HG03442 (cell line): ENCODE results near the gene PDCD7.
"Not testable (repeated sequence)": the region's sequence is repeated elsewhere in the genome, so short reads cannot be mapped to it uniquely, and the experiment has no call there.

ENCODE experiments used
- ATAC-seq: cut with Tn5 transposase; IDR thresholded peaks from one replicate; pipeline ENCODE4 v1.9.1; 2021; ENCODE audit warnings: mild to moderate bottlenecking, moderate library complexity; ENCODE audit not compliant: unreplicated experiment

Gene PDCD7

DNA sequence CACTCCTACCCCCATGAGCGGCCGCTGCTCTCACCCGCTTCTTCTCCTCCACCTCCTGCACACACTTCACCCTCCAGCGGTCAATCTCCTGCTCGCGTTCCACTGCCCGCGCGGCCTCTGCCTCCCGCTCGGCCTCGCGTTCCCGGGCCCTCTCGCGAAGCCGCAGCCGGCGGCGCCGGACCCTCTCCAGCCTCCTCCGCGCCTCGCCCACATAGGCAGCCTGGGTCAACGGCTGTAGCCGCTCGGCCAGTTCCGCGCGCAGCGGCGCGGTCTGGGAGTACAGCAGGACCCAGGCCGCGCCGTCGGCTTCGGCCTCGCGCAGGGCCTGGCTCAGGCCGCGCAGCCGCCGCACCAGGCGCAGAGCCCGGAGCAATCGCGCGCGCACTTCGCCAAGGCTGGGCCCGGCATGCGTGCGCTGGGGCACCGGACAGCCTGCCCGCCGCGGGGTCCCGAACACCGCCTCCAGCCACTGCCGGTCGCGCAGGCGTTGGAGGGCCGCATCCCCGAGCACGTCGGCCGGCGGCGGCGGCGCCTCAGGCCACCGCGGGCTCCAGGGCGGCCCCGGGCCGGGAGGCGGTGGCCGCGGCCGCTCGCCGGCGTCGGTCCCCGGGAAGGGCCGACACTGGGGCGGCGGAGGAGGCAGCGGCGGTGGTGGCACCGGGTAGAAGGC lies 595 bp downstream of the PDCD7 start:
- ATAC-seq: peak; percentile 34

DNA sequence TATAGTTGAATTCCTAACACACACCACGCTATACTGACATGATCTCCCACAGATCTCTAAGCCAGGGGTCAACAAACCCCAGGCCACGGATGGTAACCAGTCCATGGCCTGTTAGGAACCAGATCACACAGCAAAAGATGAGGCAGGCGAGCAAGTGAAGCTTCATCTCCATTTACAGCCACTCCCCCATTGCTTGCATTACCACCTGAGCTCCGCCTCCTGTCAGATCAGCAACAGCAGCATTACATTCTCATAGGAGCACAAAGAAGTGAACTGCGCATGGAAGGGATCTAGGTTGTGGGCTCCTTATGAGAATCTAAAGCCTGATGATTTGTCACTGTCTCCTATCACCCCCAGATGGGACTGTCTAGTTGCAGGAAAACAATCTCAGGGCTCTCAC lies 2.7 kb downstream of the PDCD7 start:
- ATAC-seq: no peak

DNA sequence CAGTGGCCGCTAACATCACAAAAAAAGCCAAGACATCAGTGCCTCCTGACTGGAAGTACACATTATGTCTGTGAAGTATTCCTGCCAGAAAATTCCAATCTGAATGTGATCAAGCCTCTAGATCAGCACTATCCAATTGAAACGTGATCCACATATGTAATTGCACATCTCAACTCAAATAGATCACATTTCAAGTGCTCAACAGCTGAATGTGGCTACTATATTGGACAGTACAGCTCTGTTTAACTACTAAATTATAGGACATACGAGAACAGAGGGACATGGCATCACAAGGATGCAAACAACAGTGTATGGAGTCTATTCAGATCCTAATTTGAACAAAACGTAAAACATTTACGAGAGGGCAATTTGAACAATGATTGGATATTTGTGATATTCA lies 18.1 kb downstream of the PDCD7 start:
- no peak for ATAC-seq

DNA sequence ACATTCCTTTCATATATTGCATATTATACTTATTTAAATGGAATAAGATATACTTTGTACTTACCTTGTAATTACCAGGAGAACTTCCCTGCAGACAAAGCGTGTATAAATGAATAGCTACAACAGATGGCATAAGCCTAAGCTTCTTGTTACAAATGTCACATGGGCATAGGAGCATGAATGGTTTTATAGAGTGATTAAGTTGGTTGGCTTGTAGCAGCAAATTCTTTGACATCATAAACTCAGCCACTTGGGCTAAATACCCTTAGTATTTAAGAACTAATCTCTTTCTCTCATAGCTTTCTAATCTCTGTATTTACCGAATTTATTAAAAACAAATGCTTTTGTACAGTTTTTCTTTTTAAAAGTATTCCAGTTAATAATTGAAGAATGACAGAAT lies 18.5 kb downstream of the PDCD7 start, which contains the start of gene UBAP1L:
Gene UBAP1L (minus strand): TSS at position 115 of the 400 bp plus-strand sequence. CDS start 8,985 bp downstream, outside the sequence.
- no peak for ATAC-seq

DNA sequence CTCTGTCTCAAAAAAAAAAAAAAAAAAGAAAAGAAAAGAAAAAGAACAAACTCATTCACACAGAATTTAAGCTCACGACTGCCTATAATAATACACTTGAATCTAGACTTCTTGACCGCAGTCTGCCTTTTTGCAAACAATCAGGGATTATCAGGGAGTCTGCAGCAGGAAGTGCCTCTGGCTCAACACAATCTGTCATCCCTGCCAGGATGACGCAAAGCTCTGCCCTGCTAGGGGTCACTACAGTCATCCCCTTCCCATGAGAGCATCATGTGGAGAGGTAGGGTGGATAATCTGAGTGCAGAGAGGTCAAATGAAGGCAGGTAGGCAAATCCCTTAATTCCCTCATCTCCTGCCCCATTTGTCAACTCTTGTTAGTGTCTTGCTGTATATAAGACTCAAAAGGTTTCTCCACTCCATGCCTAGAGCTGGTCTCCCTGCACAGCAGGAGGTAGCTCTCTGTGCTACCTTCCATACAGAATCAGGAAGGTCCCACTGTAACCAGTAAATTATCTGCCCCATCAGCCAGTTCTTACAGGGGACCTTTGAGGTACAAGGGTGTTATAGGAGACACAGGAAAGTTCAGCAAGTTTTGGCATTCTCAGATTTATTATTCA lies 22.8 kb downstream of the PDCD7 start:
- ATAC-seq: no peak

DNA sequence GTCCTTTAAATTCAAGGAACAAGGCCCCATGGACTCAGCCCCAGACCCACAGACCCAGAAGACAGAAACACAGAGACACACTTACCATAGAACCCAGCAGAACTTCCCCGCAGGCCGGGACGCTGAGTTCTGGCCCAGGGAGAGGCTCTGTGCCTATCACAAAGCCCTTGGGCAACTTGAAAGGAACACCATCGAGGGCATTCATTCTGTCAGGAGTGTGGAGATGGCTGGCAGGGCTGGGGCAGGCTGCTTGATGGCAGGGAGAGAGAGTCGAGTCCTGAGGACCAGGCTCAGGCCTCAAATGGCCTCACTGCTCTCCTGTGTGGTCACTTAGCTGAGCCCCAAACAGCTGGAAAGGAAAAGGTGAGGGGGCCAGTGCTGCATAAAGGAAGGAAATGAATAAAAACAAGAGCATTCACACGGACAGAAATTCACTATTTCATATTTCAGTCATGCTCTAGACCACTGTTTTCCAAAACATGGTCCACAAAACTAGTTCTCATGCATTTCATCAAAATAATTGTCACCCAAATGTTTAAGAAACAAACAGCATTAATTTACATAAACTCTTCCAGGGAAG lies 27.5 kb downstream of the PDCD7 start:
- ATAC-seq: no peak

DNA sequence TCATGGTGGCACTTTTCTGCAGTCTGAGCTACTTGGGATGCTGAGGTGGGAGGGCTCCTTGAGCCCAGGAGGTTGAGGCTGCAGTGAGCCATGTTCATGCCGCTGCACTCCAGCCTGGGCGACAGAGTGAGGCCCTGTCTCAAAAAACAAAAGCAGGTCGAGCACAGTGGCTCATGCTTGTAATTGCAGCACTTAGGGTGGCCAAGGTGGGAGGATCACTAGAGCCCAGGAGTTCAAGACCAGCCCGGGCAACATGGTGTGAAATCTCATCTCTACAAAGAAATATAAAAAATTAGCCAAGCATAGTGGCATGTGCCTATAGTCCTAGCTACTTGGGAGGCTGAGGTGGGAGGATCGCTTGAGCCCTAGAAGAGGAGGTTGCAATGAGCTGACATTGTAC lies 28.6 kb downstream of the PDCD7 start:
- ATAC-seq: no peak

DNA sequence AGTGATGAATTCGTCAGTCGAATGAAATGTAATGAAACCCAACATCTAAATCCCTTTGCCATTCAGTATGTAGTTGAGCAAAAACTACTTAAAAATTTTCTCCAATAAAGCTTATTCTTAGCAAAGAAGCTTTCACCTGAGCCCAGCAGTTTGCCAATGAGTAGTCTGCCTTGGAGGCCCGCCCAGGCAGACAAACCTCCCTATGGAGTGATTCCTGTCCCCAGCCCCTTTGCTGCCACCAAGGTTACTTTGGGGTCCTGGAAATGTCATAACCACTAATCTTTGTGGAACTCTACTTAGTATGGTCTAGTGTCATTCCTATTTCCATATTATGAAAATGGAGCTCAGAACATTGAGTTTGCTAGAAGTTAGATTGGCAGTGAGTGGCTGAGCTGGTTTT lies 30.7 kb downstream of the PDCD7 start:
- ATAC-seq: no peak

DNA sequence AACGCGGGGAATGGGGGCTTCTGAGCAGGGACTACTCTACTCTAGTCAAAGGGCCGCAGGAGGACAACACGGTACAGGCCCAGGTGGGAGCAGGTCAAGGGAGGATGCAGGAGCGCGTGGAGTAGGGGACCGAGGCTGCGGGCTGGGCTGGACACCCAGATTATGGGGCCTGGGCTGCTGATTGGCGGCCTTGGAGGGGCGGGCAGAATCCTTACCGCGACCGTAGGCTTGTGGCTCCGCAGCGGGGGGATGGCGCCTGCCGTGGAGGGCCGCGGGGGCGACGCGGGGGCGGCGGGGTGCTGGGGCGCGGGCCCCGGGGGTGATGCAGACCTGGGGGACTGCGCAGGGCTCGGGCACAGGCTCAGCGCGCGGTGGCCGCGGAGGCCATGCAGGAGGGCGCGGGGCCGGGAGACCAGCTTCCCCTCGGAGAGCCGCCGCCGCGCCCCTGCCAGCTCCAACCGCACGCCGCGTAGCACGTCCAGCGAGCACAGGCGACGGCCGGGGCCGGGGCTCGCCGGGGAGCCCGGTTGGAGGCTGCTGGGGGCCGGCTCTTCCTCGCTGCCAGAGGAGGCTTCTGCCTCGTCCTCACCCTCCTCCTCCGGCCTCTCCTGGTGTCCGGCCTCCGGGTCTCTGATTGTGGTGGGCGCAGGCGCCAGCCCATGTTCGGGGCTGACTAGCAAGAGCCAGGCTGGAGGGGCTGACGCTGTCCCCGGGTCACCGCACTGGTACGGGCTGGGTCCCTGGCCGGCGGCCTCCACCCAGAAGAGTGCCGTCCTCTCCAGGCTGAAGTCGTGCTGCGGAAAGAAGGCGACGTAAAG lies 31.5 kb downstream of the PDCD7 start:
- no peak for ATAC-seq

DNA sequence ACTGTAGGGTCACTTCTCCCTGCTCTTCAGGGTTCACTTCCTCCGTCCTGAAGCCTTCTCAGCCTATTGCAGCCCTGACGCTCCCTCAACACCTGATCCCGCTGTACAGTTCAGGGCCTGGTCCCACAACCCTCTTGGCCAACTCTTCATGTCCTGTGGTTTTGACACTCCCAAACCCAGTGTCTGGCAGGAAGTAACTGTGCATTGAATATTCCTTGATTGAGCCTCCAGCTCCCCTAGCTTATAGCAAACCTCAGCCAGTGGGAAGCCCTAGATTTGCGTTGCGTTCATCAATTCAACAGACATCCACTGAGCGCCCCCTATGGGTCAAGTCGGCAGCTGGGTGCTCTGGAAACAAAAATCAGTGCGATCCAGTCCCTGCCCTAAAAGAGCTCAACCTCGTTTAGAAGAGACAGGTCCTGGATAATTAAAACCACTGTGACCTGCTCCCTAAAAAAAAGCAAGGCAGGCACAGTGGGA lies 32.2 kb downstream of the PDCD7 start:
- no peak for ATAC-seq

DNA sequence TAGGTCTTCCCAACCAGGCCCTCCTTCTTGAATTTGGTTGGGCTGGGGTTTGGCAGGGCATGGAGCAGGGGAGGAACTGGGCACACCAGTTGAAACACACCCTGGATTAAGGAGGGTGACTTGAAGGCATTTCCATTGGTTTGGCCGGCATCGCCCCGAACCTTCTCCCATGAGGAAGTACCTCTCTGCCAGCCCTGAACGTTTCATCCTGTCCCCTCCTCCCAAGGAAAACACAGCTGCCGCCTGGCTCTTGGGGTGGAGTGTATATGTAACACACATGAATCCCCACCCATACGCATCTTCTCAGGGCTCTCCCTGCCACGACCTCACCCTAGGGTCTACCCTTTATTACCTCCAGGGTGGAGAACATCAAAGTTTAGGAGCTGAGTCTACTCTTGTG lies 33.2 kb downstream of the PDCD7 start:
- no peak for ATAC-seq

DNA sequence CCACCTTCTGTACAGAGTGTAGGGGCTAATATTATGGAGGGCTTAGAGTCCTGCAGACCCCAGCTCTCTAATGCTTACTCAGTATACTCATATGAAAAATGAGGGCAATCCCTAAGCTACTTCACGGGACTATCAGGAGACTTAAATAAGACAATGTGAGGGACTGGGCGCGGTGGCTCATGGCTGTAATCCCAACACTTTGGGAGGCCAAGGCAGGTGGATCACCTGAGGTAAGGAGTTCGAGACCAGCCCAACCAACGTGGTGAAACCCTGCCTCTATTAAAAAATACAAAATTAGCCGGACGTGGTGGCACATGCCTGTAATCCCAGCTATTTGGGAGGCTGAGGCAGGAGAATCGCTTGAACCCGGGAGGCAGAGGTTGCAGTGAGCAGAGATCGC lies 33.8 kb downstream of the PDCD7 start:
- not testable (repeated sequence) for ATAC-seq

DNA sequence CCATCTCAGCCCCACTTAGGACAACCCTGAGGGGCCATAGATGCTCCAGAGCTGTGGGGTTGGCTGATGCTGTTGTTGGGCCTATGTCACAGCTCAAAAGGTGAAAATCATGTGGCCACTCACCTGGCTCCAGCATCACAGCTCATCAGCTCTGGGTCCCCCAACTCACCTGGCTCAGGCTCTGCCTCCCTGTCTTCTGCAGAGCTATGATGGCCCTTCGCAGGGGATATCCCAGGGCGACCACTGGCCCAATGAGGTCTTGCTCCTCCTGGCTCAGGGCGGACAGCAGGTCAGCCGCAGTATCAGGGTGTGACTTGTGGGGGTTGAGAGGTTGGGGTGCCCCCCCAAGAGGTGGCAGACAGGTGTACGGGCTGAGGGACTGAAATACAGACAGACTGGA lies 34.3 kb downstream of the PDCD7 start:
- no peak for ATAC-seq

DNA sequence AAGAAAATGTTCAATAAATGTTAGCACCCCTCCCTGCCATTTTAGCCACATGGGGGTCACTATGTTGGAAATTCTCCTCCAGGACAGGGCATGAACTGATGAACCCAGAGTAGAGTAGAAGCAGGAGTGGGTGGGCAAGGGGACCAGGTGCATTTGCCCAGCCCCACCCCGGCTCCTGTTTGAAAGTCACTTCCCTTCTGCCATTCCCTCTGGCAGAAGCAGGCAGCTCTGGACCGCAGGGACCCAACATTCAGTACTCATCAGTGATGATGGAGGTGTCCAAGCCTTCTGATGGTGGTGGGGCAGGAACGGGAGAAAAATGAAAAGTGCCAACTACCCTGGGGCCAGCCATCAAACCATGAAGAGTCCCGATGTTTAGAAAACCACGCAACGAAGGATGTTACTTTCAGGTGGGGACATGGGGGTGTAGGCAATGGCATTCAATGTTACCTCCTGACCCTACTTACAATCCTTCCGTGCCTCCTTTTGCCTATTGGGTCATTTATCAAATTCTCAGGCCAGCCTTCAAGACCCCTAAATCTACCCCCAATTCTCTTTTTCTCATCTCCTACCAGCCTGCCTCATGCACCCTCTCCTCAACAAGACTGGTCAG lies 35.9 kb downstream of the PDCD7 start:
- ATAC-seq: no peak

DNA sequence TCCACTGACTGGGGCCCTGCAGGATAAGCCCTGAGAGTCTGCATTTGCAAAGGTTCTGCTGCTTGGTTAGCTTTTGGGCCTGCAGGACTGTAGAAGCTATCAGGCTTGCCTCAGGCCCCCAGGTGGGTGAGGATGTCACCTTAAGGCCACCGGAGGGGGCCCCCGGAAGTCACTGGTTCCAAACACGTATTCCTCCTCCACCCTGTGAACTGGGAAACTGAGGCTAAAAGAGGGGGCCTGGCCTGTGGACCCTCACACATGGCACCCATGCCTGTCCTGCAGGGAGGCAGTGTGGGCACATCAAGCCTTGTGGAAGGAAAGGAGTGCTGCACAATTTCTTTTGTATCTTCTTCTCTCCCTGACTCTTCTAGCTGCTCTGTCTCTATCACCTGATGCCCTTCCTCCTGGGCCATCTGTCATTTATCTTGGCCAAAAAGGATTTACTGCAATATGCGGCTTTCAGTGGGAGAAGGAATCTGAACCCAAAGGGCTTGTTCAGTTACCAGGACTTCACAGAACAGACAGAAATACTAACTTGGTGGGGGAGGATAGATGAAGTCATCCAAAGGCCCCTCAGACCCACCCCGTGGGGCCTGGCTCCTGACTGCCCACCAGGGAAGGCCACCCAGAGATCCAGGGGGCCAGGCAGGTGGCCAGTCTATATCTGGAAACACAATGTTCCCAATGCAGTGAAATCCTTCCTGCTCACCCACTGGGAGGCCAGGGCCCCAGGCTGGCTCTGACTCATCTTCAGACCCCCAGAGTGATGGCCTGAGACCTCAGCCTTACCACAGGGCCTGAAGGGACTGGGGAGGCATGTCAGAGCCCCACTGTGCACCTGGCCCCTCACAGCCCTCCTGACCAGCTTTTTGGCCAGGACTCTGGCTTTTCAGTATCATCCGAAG lies 36.9 kb downstream of the PDCD7 start:
- no peak for ATAC-seq

DNA sequence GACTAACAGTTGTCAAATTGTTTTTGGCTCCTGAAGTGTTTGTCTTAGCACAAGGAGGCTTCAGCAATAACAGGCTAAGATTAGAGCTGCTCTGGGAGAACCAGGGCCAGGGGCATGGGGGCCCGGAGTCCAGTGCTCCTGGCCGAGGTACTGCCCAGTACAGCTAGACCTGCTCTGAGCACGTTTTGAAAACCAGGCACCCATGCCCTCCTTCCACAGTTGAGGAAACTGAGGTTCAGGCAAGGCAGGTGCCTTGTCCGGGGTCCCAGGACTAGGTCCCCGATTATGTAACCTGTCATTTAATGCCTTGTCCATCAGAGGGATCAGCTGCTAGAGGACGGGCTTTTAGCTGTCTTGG lies 37.9 kb downstream of the PDCD7 start:
- no peak for ATAC-seq

DNA sequence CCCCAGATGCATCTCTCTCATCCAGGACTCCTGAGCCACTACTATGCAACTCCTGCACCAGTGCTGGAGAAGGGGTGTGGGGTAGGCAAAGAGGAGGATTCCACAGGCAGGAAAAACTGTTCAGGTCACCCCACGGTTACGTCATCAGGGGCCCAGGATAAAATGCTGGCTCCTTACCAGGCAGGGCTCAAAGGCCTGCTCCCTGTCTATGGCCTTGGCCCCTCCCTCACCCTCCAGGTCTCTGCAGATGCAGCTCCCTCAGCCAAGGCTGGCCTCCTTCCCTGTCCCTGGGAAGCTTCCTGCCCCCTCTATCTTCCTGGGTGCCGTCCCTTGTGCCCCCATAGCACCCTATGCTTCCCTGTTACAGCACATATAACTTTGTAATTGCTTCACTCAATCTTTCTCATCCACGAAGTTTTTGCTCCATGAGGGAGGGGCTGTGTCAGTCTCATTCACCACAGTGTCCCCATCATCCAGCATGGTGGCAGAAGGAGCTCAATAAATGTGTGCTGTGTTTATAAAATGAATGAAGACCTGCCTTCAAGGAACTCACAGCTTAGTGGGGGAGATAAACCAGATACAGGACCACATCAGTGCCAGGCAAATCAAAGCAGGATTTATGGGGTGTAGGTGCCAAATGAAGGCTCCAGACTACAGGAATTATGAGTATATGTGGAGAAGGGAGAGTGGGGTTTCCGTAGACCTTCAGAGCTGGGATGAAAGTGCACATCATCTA lies 38.4 kb downstream of the PDCD7 start:
- ATAC-seq: no peak

DNA sequence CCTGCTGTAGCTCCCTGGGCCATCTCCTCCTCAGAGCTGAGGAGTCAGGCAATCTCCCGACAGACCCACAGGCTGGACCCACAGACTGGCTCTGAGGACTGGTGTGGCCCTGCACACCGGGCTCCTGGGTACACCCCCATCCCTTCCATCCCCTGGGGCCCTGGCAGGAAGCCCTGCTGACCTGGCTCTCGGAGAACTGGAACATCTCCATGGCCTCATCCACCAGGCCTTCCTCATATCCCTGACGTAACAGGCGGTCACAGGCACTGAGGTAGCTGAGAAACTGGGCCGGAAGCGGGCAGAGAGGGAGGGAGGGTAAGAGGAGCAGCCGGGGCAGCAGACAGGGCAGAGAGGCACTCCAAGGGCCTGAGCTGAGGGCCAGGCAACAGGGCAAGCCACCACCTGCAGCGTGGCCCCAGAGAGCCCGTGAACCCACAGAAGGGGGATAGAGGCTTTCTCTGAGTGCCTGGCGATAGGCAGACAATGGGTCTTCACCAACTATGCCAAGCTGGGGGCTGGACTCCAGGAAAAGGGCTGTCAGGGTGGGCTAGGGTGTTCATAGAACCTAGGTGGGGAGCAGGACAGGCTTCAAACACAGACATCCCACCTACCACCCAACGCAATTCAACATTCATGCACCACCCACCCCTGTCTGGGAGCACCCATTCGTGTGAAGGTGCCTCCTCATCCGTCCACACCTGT lies 39.2 kb downstream of the PDCD7 start:
- no peak for ATAC-seq

DNA sequence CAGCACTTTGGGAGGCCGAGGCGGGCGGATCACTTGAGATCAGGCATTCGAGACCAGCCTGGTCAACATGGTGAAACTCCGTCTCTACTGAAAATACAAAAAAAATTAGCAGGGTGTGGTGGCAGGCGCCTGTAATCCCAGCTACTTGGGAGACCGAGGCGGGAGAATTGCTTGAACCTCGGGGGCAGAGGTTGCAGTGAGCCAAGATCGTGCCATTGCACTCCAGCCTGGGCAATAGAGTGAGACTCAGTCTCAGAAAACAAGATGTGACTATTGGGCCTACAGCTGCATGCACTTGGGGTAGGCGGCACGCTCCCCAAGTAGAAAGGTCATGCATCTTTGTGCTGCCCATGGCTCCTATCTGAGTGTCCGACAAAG lies 39.8 kb downstream of the PDCD7 start:
- not testable (repeated sequence) for ATAC-seq
